Ovary (tissue), 3 donors: Measurements from ENCODE around the gene UGT3A2.

ENCODE experiments used
- CTCF ChIP-seq, 3 donors: fragments of 450-650 bp in 2 of 3; fragments of 200-600 bp in 1 of 3; IDR thresholded peaks; one replicate each; pipeline versions ENCODE4 v1.5.1 to v1.8.0; 2016 to 2022; ENCODE audit warnings: antibody characterized with exemption in 3 of 3, mild to moderate bottlenecking in 1 of 3
- EP300 ChIP-seq: sonication (generic); formaldehyde crosslinking; IDR thresholded peaks from one replicate; pipeline ENCODE4 v1.6.1; 2017; ENCODE audit warnings: antibody characterized with exemption
- POLR2A ChIP-seq: fragments of 450-650 bp; IDR thresholded peaks from one replicate; pipeline ENCODE4 v1.6.1; 2017; ENCODE audit warnings: antibody characterized with exemption, mild to moderate bottlenecking, moderate library complexity
- donor health status: DM: no; HTN: no; CAD: no.

GRCh38 chr5:35996076-35996475, 70.6 kb downstream of the UGT3A2 start:
- no peak for TF ChIP-seq CTCF (IDR thresholded peaks at IDR 0.05)
- no peak for TF ChIP-seq POLR2A
- no peak for TF ChIP-seq EP300
